Right atrium auricular region (tissue), 2 donors: ENCODE data around the gene CSMD2. TPM values are rescaled to one million over a fixed set of nuclear protein-coding genes. Genes with fewer than 3 reads are reported as not detected.

Experiments used
- DNase-seq: peaks from one replicate; pipeline ENCODE4 v3.0.0-alpha.2; 2019; ENCODE audit warnings: low spot score
- H3K27ac ChIP-seq, 2 donors: fragments of 200-600 bp; sonication (generic); 1 replicate in 1 of 2; 2 replicates in 1 of 2; pipeline ENCODE4 v1.5.1; 2016 to 2019
- H3K27me3 ChIP-seq, 2 donors: fragments of 200-600 bp; sonication (generic); one replicate each; pipeline versions ENCODE4 v1.5.1 to v1.6.0; 2017 to 2019
- H3K36me3 ChIP-seq: fragments of 200-600 bp; sonication (generic); one replicate; pipeline ENCODE4 v1.5.1; 2016
- H3K4me1 ChIP-seq, 2 donors: fragments of 200-600 bp; sonication (generic); one replicate each; pipeline versions ENCODE4 v1.5.1 to v1.6.0; 2017 to 2019
- H3K4me3 ChIP-seq, 2 donors: fragments of 200-600 bp; sonication (generic); 1 replicate in 1 of 2; 2 replicates in 1 of 2; pipeline ENCODE4 v1.5.1; 2017 to 2019; ENCODE audit warnings: mild to moderate bottlenecking in 1 of 2, moderate library complexity in 1 of 2
- H3K9me3 ChIP-seq, 2 donors: fragments of 200-600 bp; sonication (generic); one replicate each; pipeline ENCODE4 v1.5.1; 2019
- total RNA-seq, 2 donors: library from RNA; depleted of rRNA; stranded (reverse); fragments of >200 nt; gene quantifications; one replicate each; pipeline ENCODE4 v1.1.0, GENCODE V29; 2016
- TF ChIP-seq, protein P1 (sequence below), 2 donors: fragments of 200-600 bp; sonication (generic); IDR thresholded peaks; one replicate each; pipeline ENCODE4 v1.5.1; 2019; ENCODE audit warnings: antibody characterized with exemption in 2 of 2

CSMD2 gene
- total RNA-seq, 2 donors from 2014 or later: 0.39 to 0.44 TPM

DNA sequence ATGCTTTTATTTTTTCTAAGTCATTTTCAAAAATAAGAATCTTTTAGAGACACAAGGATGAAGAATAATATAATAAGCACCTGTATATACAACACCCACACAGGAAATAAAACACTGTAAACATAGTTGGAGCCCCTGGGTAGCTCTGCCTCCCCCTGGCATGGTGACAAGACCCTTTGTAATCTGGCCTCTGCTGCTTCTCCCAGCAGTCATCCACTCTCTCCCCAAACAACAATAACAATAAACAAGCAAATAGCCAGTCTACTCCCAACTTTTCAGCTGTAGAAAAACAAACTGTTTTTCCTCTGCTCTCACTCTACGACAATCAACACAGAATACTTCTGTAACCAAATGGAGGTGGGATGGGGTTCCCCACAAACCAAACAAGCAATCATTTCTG is 110.1 kb downstream of the CSMD2 start:
- Histone ChIP-seq H3K4me1 (peaks cover 0 to 17% of the 10 kb centered on the region in 2 donors), H3K27me3 (no peaks in the 10 kb centered on the region), H3K36me3 (no peaks in the 10 kb centered on the region), H3K4me3 (no peak overlapping the region), H3K9me3 (peaks cover 0 to 4% of the 10 kb centered on the region in 2 donors), H3K27ac (no peak overlapping the region)
- DNase-seq: no peak
- TF ChIP-seq, protein P1, sequence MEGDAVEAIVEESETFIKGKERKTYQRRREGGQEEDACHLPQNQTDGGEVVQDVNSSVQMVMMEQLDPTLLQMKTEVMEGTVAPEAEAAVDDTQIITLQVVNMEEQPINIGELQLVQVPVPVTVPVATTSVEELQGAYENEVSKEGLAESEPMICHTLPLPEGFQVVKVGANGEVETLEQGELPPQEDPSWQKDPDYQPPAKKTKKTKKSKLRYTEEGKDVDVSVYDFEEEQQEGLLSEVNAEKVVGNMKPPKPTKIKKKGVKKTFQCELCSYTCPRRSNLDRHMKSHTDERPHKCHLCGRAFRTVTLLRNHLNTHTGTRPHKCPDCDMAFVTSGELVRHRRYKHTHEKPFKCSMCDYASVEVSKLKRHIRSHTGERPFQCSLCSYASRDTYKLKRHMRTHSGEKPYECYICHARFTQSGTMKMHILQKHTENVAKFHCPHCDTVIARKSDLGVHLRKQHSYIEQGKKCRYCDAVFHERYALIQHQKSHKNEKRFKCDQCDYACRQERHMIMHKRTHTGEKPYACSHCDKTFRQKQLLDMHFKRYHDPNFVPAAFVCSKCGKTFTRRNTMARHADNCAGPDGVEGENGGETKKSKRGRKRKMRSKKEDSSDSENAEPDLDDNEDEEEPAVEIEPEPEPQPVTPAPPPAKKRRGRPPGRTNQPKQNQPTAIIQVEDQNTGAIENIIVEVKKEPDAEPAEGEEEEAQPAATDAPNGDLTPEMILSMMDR (IDR thresholded peaks at IDR 0.05): no peak

DNA sequence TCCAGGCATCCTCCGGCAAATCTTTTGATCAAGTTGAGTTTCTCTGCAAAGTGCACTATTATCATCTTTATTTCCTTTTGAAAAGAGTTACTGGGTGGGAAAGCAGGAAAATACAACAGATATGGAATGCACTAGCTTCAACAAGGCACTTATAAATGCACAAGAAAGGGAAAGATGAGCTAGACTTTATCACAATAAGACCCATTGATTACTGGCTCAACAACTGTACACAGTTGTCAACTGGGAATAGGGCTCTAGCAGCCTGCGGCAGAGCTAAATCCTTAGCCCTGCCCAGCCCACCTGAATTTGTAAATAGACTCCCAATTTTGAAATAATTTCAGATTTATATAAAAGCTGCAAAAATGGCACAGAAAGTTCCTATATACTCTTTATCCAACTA is 111.4 kb downstream of the CSMD2 start:
- H3K9me3 ChIP-seq: peaks cover 0 to 6% of the 10 kb centered on the region in 2 donors
- peaks cover 0 to 14% of the 10 kb centered on the region in 2 donors for H3K4me1 ChIP-seq
- no peak overlapping the region for H3K27ac ChIP-seq
- H3K4me3 ChIP-seq: no peak overlapping the region
- no peak for DNase-seq
- no peaks in the 10 kb centered on the region for H3K36me3 ChIP-seq
- no peaks in the 10 kb centered on the region for H3K27me3 ChIP-seq
- TF ChIP-seq, protein P1 (IDR thresholded peaks at IDR 0.05): no peak

DNA sequence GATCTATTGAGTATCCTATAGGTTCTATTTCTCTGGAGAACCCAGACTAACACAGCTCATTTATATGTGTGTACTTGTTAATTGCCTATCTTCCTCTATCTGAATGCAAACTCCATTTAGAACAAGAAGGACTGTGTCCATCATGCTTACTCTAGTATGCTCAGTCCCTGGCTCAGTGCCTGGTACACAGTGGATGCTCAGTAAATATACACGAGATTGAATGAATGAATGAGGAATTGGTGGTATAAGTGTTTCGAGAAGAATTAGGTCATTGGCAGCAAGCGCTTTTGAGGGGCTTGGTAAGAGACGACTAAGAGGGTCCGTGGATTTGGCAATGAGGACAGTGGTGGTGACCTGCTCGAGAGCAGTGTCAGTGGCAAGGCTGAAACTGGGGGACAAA is 112.5 kb downstream of the CSMD2 start:
- H3K27ac ChIP-seq: no peak overlapping the region
- peaks cover 0 to 5% of the 10 kb centered on the region in 2 donors for H3K4me1 ChIP-seq
- no peaks in the 10 kb centered on the region for H3K27me3 ChIP-seq
- no peaks in the 10 kb centered on the region for H3K36me3 ChIP-seq
- TF ChIP-seq, protein P1 (IDR thresholded peaks at IDR 0.05): no peak
- no peak overlapping the region for H3K4me3 ChIP-seq
- H3K9me3 ChIP-seq: peaks cover 0 to 6% of the 10 kb centered on the region in 2 donors
- DNase-seq: no peak

DNA sequence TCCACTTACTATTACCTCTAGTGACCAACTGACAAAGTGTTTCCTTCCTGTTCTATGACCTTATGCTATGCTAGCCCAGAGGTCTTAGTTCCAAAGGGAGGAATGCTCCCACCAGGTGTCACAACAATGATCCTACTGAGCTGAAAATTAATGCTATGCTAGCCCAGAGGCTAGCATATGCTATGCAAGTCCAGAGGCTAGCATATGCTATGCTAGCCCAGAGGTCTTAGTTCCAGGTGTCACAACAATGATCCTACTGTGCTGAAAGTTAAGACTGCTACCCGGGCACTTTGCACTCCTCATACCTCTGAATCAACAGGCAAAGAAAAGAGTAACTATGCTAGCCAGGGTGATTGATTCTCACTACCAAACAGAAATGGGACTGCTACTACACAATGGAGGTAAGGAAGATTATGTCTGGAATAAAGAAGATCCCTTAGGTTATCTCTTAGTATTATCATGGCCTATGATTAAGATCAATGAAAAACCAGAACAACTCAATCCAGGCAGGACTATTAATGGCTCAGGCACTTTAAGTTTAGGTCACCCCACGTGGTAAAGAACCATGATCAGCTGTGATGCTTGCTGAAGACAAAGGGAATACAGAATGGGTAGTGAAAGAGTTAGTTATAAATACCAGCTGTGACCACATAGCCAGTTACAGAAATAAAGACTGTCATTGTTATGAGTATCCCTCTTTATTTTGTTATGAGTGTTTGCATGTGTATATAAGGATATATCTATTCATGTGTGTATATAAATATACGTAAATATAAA is 114.1 kb downstream of the CSMD2 start:
- TF ChIP-seq, protein P1 (IDR thresholded peaks at IDR 0.05): no peak
- Histone ChIP-seq H3K9me3 (peaks cover 0 to 6% of the 10 kb centered on the region in 2 donors), H3K36me3 (no peaks in the 10 kb centered on the region), H3K27ac (no peak overlapping the region), H3K27me3 (no peaks in the 10 kb centered on the region), H3K4me1 (no peaks in the 10 kb centered on the region), H3K4me3 (no peak overlapping the region)
- no peak for DNase-seq

DNA sequence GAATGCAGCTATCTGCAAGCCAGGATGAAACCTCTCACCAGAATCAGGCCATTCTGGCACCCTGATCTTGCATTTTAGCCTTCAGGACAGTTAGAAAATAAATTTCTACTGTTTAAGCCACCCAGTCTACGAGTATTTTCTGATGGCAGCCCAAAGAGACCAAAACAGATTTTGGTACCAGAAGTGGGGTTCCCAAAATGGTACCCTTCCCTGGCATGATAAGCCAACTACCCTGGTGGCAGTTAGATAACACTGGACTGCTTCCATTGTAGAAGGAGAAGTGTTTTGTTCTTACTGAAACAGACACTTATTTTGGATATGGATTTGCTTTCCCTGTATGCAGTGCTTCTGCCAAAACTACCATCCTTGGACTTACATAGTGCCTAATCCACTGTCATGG is 115.0 kb downstream of the CSMD2 start:
- DNase-seq: no peak
- TF ChIP-seq, protein P1 (IDR thresholded peaks at IDR 0.05): no peak
- peaks cover 0 to 6% of the 10 kb centered on the region in 2 donors for H3K9me3 ChIP-seq
- H3K4me3 ChIP-seq: no peak overlapping the region
- no peaks in the 10 kb centered on the region for H3K36me3 ChIP-seq
- H3K27ac ChIP-seq: no peak overlapping the region
- no peaks in the 10 kb centered on the region for H3K27me3 ChIP-seq
- H3K4me1 ChIP-seq: no peaks in the 10 kb centered on the region

DNA sequence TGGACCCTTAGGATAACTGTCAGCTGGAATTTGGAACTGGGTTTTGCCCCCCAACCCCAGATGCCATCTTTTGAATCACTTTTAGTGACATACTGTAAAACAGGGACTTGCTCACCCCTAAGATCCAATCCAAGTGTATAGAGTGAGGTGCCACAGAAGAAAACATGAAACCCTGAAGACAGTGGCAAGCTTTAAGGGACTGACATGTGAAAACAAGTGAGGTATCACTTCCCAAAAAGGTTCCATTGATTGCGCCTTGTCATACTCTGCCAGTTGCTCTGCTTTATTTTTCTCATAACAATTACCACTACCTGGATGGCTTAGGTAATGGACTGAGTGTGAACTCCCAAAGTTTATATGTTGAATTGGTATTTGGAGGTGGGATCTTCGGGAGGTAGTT is 115.6 kb downstream of the CSMD2 start:
- DNase-seq: no peak
- Histone ChIP-seq H3K9me3 (peaks cover 0 to 6% of the 10 kb centered on the region in 2 donors), H3K4me3 (no peak overlapping the region), H3K27me3 (no peaks in the 10 kb centered on the region), H3K27ac (no peak overlapping the region), H3K4me1 (no peaks in the 10 kb centered on the region), H3K36me3 (no peaks in the 10 kb centered on the region)
- TF ChIP-seq, protein P1 (IDR thresholded peaks at IDR 0.05): no peak
